Sigmoid colon (tissue), 7 donors: Measurements from ENCODE around the gene SLC25A11. TPM values are rescaled to one million over a fixed set of nuclear protein-coding genes. Genes with fewer than 3 reads are reported as not detected.

Source experiments
- DNase-seq: peaks from one replicate; pipeline ENCODE4 v3.0.0-alpha.2; 2019
- H3K27ac ChIP-seq, 4 donors: fragments of 200-600 bp; sonication (generic); one replicate each; pipeline ENCODE4 v1.5.1; 2016 to 2019; ENCODE audit warnings: mild to moderate bottlenecking in 1 of 4
- H3K27me3 ChIP-seq, 3 donors: fragments of 200-600 bp; sonication (generic); one replicate each; pipeline ENCODE4 v1.5.1; 2019; ENCODE audit warnings: mild to moderate bottlenecking in 1 of 3
- H3K36me3 ChIP-seq, 4 donors: fragments of 200-600 bp; sonication (generic); one replicate each; pipeline ENCODE4 v1.5.1; 2016 to 2019
- H3K4me1 ChIP-seq, 4 donors: fragments of 200-600 bp; sonication (generic); one replicate each; pipeline ENCODE4 v1.5.1; 2017 to 2019
- H3K4me3 ChIP-seq, 4 donors: fragments of 200-600 bp; sonication (generic); one replicate each; pipeline ENCODE4 v1.5.1; 2017 to 2019; ENCODE audit warnings: mild to moderate bottlenecking in 2 of 4, moderate library complexity in 1 of 4
- H3K9me3 ChIP-seq, 4 donors: fragments of 200-600 bp in 3 of 4; sonication (generic) in 3 of 4; one replicate each; pipeline versions ENCODE4 v1.5.1 to v1.6.1; 2013 to 2019
- CTCF ChIP-seq, 4 experiments: fragments of 450-650 bp in 3 of 4; fragments of 200-600 bp in 1 of 4; IDR thresholded peaks; one replicate each; pipeline ENCODE4 v1.5.1; 2016 to 2019; ENCODE audit warnings: antibody characterized with exemption in 4 of 4, mild to moderate bottlenecking in 3 of 4, moderate library complexity in 2 of 4
- EP300 ChIP-seq, 4 donors: sonication (generic); formaldehyde crosslinking; IDR thresholded peaks; one replicate each; pipeline ENCODE4 v1.6.1; 2017; ENCODE audit warnings: antibody characterized with exemption in 4 of 4
- POLR2A ChIP-seq, 2 donors: fragments of 450-650 bp; IDR thresholded peaks; one replicate each; pipeline ENCODE4 v1.6.1; 2016; ENCODE audit warnings: antibody characterized with exemption in 2 of 2, mild to moderate bottlenecking in 2 of 2, moderate library complexity in 2 of 2
- POLR2AphosphoS5 ChIP-seq, 4 donors: sonication (generic); formaldehyde crosslinking; IDR thresholded peaks; one replicate each; pipeline ENCODE4 v1.6.1; 2017; ENCODE audit warnings: antibody characterized with exemption in 4 of 4
- WGBS, 2 donors: extraction: QIAGEN DNeasy Blood & Tissue Kit; methylation state at CpG; one replicate each; pipeline ENCODE4 v1.1.7; 2013; 5-methylcytosine and 5-hydroxymethylcytosine counted together
- intact Hi-C: fragments of 100-400 bp; cut with DNase I; formaldehyde crosslinking; loops from one replicate; pipeline ENCODE4 v1.15.1; 2023
- polyA plus RNA-seq, 3 donors: library from polyadenylated mRNA; stranded (reverse); fragments of 200-250 nt; gene quantifications; one replicate each; pipeline ENCODE4 v1.2.3, GENCODE V29; 2013
- total RNA-seq, 4 donors: library from RNA; depleted of rRNA; stranded (reverse); fragments of >200 nt; gene quantifications; one replicate each; pipeline ENCODE4 v1.1.0, GENCODE V29; 2016
- donor health status: healthy with polysubstance abuse.
- donor health status: Bipolar disorder and iron deficiency.
- donor health status: healthy.

SLC25A11 gene
- total and polyA plus RNA-seq, 7 donors: 41.0 to 82.8 (median 57.7) TPM

GRCh38 chr17:4897198-4897687, 42.6 kb downstream of the SLC25A11 start:
- 73 to 86% methylated on average over 10 of the region's 10 CpGs for WGBS, 2 donors
- no peaks in the 10 kb centered on the region for H3K9me3 ChIP-seq
- DNase-seq: no peak
- H3K4me3 ChIP-seq: no peak overlapping the region
- intact Hi-C loops: no loop called here
- peaks cover 38 to 51% (median 47%) of the 10 kb centered on the region in 4 donors for H3K36me3 ChIP-seq
- H3K27me3 ChIP-seq: peaks cover 28 to 51% (median 29%) of the 10 kb centered on the region in 3 donors
- TF ChIP-seq POLR2A (IDR thresholded peaks at IDR 0.05): no peak
- TF ChIP-seq POLR2AphosphoS5 (IDR thresholded peaks at IDR 0.05): no peak
- no peak for TF ChIP-seq EP300 (IDR thresholded peaks at IDR 0.05)
- TF ChIP-seq CTCF (IDR thresholded peaks at IDR 0.05): no peak
- H3K4me1 ChIP-seq: peaks cover 0 to 34% (median 19%) of the 10 kb centered on the region in 4 donors
- no peak overlapping the region for H3K27ac ChIP-seq

DNA sequence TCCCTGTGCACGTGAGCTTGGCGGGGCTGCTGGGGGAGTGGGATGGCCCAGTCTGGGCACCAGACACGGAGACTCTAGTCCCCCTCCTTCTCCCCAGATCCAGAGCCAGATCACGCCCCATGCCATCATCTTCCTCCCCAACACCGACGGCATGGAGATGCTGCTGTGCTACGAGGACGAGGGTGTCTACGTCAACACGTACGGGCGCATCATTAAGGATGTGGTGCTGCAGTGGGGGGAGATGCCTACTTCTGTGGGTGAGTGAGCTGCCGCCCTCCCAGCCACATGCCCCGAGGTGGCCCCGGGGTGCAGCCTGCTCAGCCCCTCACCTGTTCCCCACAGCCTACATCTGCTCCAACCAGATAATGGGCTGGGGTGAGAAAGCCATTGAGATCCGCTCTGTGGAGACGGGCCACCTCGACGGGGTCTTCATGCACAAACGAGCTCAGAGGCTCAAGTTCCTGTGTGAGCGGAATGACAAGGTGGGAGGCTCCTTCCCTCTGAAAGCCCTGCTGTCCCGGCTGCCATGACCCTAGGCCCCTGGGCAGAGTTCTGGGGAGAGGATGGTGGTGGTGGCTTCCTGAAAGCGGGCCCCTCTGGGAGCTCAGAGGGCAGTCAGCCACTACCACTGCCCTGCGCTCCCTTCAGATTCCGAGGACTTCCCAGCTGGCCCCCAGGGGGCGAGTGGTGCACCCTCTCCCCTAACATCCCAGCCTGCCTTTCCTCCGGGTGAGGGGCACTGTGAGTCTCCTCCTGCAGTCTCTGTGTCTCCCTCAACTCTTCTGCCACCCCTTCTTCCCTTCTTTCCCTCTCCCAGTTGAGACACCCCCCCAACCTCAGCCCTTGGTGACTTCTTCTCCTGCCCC, 43.3 kb downstream of the SLC25A11 start:
- no peak for DNase-seq
- Histone ChIP-seq H3K9me3 (no peaks in the 10 kb centered on the region), H3K4me3 (no peak overlapping the region), H3K36me3 (peaks cover 43 to 58% (median 53%) of the 10 kb centered on the region in 4 donors), H3K27ac (no peak overlapping the region), H3K27me3 (peaks cover 26 to 46% (median 29%) of the 10 kb centered on the region in 3 donors), H3K4me1 (peaks cover 0 to 32% (median 19%) of the 10 kb centered on the region in 4 donors)
- 91 to 93% methylated on average over 27 of the region's 27 CpGs for WGBS, 2 donors
- intact Hi-C loops: no loop called here
- TF ChIP-seq POLR2A (IDR thresholded peaks at IDR 0.05): no peak
- TF ChIP-seq EP300 (IDR thresholded peaks at IDR 0.05): no peak
- no peak for TF ChIP-seq CTCF (IDR thresholded peaks at IDR 0.05)
- TF ChIP-seq POLR2AphosphoS5 (IDR thresholded peaks at IDR 0.05): no peak

- no peak overlapping the region for H3K4me3 ChIP-seq
- peaks cover 44 to 66% (median 61%) of the 10 kb centered on the region in 4 donors for H3K36me3 ChIP-seq
- no peak for TF ChIP-seq POLR2AphosphoS5 (IDR thresholded peaks at IDR 0.05)
- TF ChIP-seq EP300 (IDR thresholded peaks at IDR 0.05): no peak
- TF ChIP-seq CTCF (IDR thresholded peaks at IDR 0.05): no peak
- no peak for TF ChIP-seq POLR2A (IDR thresholded peaks at IDR 0.05)
- intact Hi-C loops: no loop called here
- peaks cover 0 to 24% (median 18%) of the 10 kb centered on the region in 4 donors for H3K4me1 ChIP-seq
- no peak for DNase-seq
- 79 to 84% methylated on average over 27 of the region's 27 CpGs for WGBS, 2 donors
- H3K27ac ChIP-seq: no peak overlapping the region
- H3K9me3 ChIP-seq: no peaks in the 10 kb centered on the region
- H3K27me3 ChIP-seq: peaks cover 18 to 38% (median 24%) of the 10 kb centered on the region in 3 donors
These were observed 44.1 kb downstream of the SLC25A11 start for GRCh38 chr17:4895657-4896331.

- 94 to 95% methylated on average over 13 of the region's 13 CpGs for WGBS, 2 donors
- Histone ChIP-seq H3K4me1 (peaks cover 0 to 17% (median 13%) of the 10 kb centered on the region in 4 donors), H3K4me3 (no peak overlapping the region), H3K9me3 (no peaks in the 10 kb centered on the region), H3K27me3 (peaks cover 12 to 31% (median 17%) of the 10 kb centered on the region in 3 donors), H3K27ac (no peak overlapping the region), H3K36me3 (peaks cover 50 to 72% (median 68%) of the 10 kb centered on the region in 4 donors)
- no peak for DNase-seq
- TF ChIP-seq POLR2AphosphoS5 (IDR thresholded peaks at IDR 0.05): no peak
- no peak for TF ChIP-seq EP300 (IDR thresholded peaks at IDR 0.05)
- intact Hi-C loops: no loop called here
These were observed 44.7 kb downstream of the SLC25A11 start for GRCh38 chr17:4895121-4895520.
